Nephron progenitor cell (in vitro differentiated cells): Measurements from ENCODE around the gene AKR7A3.

Experiments
- DNase-seq: peaks from one replicate; pipeline ENCODE4 v3.0.0; 2021
- H3K27ac Mint-ChIP-seq: 2 replicates; pipeline ENCODE4 v1.8.0; 2021; ENCODE audit warnings: mild to moderate bottlenecking, moderate library complexity, mixed read lengths
- H3K27me3 Mint-ChIP-seq: 2 replicates; pipeline ENCODE4 v1.8.0; 2021; ENCODE audit warnings: mild to moderate bottlenecking, low read depth, mixed read lengths; ENCODE audit not compliant: poor library complexity
- H3K36me3 Mint-ChIP-seq: 2 replicates; pipeline ENCODE4 v1.8.0; 2021; ENCODE audit warnings: low read depth, mixed read lengths
- H3K4me1 Mint-ChIP-seq: 2 replicates; pipeline ENCODE4 v1.8.0; 2021; ENCODE audit warnings: mixed read lengths
- H3K4me3 Mint-ChIP-seq: 2 replicates; pipeline ENCODE4 v1.8.0; 2021; ENCODE audit warnings: mild to moderate bottlenecking, moderate library complexity, mixed read lengths
- H3K9me3 Mint-ChIP-seq: 2 replicates; pipeline ENCODE4 v1.8.0; 2021; ENCODE audit warnings: mild to moderate bottlenecking, moderate library complexity, mixed read lengths
- TF ChIP-seq, protein P1 (sequence below): fragments of 200-600 bp; sonication (generic); IDR thresholded peaks from 2 replicates; pipeline ENCODE4 v1.5.0; 2021; ENCODE audit warnings: antibody characterized with exemption

Gene AKR7A3

GRCh38 chr1:19323987-19324664 is 35.6 kb upstream of the AKR7A3 start:
- TF ChIP-seq, protein P1, sequence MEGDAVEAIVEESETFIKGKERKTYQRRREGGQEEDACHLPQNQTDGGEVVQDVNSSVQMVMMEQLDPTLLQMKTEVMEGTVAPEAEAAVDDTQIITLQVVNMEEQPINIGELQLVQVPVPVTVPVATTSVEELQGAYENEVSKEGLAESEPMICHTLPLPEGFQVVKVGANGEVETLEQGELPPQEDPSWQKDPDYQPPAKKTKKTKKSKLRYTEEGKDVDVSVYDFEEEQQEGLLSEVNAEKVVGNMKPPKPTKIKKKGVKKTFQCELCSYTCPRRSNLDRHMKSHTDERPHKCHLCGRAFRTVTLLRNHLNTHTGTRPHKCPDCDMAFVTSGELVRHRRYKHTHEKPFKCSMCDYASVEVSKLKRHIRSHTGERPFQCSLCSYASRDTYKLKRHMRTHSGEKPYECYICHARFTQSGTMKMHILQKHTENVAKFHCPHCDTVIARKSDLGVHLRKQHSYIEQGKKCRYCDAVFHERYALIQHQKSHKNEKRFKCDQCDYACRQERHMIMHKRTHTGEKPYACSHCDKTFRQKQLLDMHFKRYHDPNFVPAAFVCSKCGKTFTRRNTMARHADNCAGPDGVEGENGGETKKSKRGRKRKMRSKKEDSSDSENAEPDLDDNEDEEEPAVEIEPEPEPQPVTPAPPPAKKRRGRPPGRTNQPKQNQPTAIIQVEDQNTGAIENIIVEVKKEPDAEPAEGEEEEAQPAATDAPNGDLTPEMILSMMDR: no peak
- peaks cover 4% of the 10 kb centered on the region for H3K27me3 Mint-ChIP-seq
- no peaks in the 10 kb centered on the region for H3K9me3 Mint-ChIP-seq
- H3K36me3 Mint-ChIP-seq: peaks cover 24% of the 10 kb centered on the region
- no peak overlapping the region for H3K27ac Mint-ChIP-seq
- H3K4me1 Mint-ChIP-seq: peaks cover 12% of the 10 kb centered on the region
- DNase-seq: no peak
- H3K4me3 Mint-ChIP-seq: no peak overlapping the region

GRCh38 chr1:19322481-19322880 is 33.9 kb upstream of the AKR7A3 start:
- Mint-ChIP-seq H3K4me1 (peaks cover 22% of the 10 kb centered on the region), H3K27me3 (peaks cover 4% of the 10 kb centered on the region), H3K9me3 (no peaks in the 10 kb centered on the region), H3K27ac (no peak overlapping the region), H3K36me3 (peaks cover 31% of the 10 kb centered on the region), H3K4me3 (no peak overlapping the region)
- DNase-seq: no peak
- TF ChIP-seq, protein P1: no peak

GRCh38 chr1:19321071-19321470 is 32.5 kb upstream of the AKR7A3 start:
- Mint-ChIP-seq H3K27ac (no peak overlapping the region), H3K27me3 (peaks cover 4% of the 10 kb centered on the region), H3K9me3 (no peaks in the 10 kb centered on the region), H3K4me3 (no peak overlapping the region), H3K36me3 (peaks cover 30% of the 10 kb centered on the region), H3K4me1 (peaks cover 34% of the 10 kb centered on the region)
- no peak for DNase-seq
- TF ChIP-seq, protein P1: no peak

- H3K27ac Mint-ChIP-seq: no peak overlapping the region
- H3K4me3 Mint-ChIP-seq: no peak overlapping the region
- no peak for DNase-seq
- TF ChIP-seq, protein P1: no peak
- peaks cover 43% of the 10 kb centered on the region for H3K4me1 Mint-ChIP-seq
- H3K27me3 Mint-ChIP-seq: no peaks in the 10 kb centered on the region
- H3K9me3 Mint-ChIP-seq: no peaks in the 10 kb centered on the region
- peaks cover 30% of the 10 kb centered on the region for H3K36me3 Mint-ChIP-seq
These were observed 30.6 kb upstream of the AKR7A3 start for GRCh38 chr1:19319196-19319595.

DNA sequence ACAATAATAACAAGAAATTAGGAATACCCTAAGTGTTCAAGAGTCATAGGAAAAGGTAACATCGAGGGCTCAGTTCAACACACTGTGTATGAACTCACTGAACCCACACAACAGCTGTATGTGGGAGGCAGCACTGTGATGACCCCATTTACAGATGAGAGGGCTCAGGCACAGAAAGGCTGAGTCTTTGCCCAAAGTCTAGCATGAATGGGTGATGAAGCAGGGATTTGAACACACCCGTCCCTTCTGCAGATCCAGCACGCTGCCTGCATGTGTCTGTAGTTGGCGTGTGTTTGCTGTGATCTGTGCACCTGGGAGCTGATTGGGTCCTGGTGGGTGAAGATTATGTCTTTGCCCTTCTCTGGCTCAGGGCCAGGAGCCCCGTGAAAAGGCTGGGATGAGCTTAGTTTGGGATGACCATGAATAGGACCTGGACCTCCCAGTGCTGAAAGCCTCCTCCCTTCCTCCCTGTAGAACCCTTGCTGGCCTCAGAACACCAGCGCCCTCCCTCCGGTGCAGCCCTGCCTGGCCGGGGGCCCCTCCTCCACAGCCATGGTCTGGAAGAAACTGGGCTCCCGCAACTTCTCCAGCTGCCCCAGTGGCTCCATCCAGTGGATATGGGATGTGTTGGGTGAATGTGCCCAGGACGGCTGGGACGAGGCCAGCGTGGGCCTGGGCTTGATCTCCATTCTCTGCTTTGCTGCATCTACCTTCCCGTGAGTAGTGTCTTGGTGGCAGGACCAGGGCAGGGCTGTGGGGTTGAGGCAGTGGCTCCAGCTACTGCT is 28.7 kb upstream of the AKR7A3 start:
- Mint-ChIP-seq H3K4me1 (peaks cover 53% of the 10 kb centered on the region), H3K27me3 (no peaks in the 10 kb centered on the region), H3K36me3 (peaks cover 28% of the 10 kb centered on the region), H3K27ac (no peak overlapping the region), H3K9me3 (no peaks in the 10 kb centered on the region), H3K4me3 (no peak overlapping the region)
- TF ChIP-seq, protein P1: no peak
- DNase-seq: no peak
